ENCODE results near the gene BICDL1. TPM values are rescaled to one million over a fixed set of nuclear protein-coding genes. Genes with fewer than 3 reads are reported as not detected.

BICDL1 gene
- total RNA-seq, 1 donor from 2014 or later: 24.5 TPM

DNA sequence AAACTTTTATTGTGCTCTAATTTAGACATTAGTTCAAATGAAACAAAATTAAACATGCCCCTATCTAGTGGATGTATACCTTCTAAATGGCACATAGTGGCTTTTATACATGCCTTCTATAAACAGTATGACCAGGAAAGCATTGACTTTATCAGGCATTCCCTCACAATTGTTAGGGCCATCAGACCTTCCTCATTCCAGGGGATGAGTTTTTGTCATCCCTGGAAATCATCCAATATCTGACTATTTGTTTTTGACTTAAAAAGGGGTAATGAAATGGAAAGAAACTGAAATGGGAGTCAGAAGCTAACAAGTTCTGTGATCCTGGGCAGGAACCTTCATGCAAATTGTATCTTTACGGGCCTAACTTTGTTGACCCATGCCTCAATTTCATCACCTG, 58.0 kb downstream of the BICDL1 start:
- FAIRE-seq: no peak
- no peak for DNase-seq (ENCODE audit: low spot score in 2 of 2)

DNA sequence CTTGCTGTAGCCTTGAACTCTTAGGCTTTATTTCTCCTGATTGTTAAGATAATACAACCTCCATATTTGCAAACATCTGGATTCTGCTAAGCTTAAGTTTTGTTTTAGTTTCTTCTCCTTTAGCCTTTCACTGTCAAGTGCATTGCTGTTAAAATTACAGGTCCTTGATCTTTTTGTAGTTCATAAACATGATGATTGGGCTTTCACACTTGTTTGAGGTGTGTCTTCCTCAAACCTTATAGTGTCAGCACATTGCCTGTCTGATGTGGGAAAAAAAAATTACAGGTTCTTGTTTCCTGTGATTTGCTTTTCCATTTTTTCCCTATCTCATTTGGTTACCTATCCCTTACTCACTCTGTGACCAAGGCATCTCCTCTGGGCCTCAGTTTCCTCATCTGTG, 59.2 kb downstream of the BICDL1 start:
- DNase-seq (ENCODE audit: low spot score in 2 of 2) (no peak), FAIRE-seq (no peak)

DNA sequence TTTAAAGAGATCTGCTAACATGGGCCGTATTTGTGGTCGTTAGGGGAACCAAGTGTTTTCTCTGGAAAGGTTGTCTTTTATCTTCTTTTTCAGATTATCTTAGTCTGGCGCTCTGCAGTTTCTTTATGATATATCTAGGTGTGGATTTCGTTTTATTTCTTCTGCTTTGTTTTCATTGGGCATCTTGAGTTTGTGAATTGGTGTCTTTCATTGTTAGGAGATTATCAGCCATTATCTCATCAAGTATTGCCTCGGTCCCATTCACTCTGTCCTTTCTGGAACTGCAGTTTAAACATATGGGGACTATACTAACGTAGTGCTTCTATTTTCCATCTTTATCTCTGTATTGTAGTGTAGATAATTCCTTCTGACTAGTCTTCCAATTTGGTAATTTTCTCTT, 60.4 kb downstream of the BICDL1 start:
- no peak for FAIRE-seq
- no peak for DNase-seq (ENCODE audit: low spot score in 2 of 2)

DNA sequence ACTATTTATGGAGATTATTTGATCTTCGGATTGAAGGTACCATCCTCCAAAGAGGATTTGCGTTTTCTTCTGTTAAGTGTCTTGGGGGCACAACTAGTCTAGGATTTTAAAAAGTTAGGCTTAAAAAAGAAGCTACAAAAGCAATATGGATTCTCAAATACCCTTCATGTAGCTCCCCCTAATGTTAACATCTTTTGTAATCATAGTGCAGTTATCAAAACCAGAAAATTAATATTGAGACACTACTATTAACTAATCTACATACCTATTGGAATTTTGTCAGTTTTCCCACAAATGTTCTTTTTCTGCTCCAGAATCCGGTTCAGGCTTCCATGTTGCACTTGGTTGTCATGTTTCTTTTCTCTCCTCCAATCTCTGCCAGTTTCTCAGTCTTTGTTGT, 62.5 kb downstream of the BICDL1 start:
- FAIRE-seq: no peak
- no peak for DNase-seq (ENCODE audit: low spot score in 2 of 2)

DNA sequence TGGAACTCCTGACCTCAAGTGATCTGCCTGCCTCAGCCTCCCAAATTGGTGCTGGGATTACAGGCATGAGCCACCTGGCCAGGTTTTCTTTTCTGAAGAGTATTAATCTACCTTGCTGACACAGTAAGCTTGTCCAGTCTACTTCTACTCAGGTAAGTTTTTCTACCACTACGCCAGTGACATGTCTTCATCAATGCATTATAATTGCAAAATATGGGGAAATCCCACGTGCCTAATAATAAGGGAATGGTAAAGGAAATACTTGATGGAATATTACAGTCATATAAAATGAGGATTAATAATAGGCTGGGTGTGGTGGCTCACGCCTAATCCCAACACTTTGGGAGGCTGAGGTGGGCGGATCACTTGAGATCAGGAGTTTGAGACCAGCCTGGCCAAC, 65.3 kb downstream of the BICDL1 start:
- FAIRE-seq (no peak), DNase-seq (ENCODE audit: low spot score in 2 of 2) (no peak)

DNA sequence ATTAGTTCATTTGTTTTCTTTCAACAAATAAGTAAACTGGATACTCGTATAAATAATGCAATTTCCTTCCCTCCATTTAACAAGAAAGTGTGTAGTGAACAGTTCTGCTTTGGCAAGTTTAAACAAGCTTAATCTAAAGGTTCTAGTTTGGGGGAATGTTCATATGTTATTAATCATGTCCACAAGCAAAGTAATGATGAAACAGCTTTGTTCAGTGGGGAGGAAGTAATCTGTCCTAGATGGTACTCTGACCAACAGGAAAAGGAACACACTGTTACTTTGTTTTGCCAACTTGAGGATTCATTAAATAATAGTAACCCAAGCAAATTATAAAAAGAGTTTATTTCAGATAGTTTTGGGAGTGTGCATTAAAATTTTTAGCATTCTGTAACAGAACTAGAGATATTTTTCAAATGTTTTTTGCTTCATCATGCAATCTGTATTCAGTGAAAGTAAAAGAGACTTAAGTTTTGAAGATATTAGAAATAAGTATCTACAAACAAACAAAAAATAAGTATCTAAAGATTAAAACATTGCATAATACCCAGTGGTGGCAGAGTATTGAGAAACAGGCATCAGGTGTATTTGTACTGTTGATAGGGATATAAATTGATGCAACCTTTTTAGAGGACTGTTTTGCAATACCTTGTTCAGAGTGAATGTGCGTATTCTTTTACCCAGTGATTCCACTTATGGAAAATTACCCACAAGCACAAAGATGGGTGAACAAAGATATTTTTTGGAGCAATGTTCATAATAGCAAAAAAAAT, 66.4 kb downstream of the BICDL1 start:
- no peak for FAIRE-seq
- no peak for DNase-seq (ENCODE audit: low spot score in 2 of 2)

DNA sequence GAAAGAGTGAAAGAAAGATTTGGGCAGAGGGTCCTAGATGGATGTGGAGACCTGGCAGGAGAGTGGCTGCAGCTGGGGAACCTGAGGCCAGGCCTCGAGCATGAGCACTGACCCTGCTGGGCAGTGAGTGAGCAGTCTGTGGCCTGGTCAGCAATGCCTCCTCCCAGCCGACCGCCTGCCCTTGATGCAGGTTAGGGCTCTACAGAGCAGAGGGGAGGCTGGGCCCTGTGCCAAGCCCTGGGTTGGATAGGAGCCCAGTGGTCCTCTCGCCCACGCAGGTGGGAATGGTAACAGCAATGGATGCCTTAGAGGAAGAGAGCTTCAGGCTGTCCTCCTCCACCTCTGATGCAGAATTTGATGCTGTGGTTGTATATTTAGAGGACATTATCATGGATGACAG, 67.7 kb downstream of the BICDL1 start:
- FAIRE-seq (no peak), DNase-seq (ENCODE audit: low spot score in 2 of 2) (no peak)

DNA sequence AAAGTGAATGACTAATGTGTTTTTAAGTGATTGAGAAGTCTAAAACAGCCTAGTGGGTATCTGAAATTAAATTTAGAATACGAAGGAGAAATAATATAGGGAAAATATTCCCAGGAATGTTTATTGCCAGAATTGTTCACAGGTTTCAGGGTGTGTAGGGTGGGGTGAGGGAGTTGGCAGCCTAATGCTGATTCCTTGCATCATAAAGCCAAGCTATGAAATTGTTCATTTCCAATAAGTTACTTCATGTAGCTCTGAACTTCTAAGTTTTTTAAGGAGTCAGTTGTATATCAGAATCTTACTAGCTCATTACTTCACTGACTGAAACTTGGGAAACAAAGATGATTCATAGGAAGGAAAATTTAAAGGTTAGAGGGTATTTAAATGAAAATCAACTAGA, 71.2 kb downstream of the BICDL1 start:
- FAIRE-seq (no peak), DNase-seq (ENCODE audit: low spot score in 2 of 2) (no peak)

DNA sequence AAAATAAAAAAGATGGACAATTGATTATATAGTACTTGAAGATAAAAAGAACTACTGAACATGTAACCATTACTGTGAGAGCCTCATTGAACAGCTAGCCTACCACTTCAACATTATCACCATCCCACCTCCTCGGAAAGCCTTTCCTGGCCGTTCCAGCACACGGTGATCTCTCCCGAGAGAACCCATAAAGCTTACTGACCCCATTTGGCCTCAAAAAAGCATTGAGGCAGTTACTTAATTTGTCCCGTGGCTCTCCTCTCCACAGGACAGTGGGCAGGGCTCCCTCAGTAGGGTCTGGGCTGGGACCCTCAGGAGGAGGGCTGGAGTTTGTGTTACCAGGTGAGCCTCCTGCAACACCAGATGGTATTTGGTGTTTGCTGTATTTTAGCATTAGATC, 71.7 kb downstream of the BICDL1 start:
- FAIRE-seq: no peak
- no peak for DNase-seq (ENCODE audit: low spot score in 2 of 2)

DNA sequence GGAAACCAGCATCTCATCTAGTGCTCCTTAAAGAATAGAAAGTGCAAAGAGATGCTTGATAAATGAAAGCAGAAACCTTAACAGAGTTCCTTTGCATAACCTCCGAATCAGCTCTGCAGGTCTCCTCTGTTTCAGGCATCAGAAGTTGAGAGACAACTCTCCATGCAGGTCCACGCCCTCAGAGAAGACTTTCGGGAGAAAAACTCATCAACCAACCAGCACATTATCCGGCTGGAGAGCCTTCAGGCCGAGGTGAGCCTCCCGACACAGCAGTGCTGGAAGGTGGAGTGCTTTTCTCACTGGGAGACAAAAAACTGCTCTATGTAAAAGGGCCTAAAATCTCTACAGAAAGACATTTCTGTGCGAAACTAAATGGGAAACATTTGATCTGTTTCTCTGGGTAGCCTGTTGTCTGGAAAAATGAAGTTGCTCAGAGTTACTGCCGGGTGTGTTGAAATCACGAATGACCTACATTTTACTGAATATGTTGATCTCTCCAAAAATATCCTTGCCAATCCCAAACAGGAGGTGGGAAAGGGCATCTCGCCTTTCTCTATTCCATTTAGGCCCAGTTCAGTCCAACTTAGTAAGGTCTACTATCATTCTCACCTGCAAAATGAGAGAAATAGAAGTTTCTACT, 72.7 kb downstream of the BICDL1 start:
- DNase-seq (ENCODE audit: low spot score in 2 of 2) (no peak), FAIRE-seq (no peak)

DNA sequence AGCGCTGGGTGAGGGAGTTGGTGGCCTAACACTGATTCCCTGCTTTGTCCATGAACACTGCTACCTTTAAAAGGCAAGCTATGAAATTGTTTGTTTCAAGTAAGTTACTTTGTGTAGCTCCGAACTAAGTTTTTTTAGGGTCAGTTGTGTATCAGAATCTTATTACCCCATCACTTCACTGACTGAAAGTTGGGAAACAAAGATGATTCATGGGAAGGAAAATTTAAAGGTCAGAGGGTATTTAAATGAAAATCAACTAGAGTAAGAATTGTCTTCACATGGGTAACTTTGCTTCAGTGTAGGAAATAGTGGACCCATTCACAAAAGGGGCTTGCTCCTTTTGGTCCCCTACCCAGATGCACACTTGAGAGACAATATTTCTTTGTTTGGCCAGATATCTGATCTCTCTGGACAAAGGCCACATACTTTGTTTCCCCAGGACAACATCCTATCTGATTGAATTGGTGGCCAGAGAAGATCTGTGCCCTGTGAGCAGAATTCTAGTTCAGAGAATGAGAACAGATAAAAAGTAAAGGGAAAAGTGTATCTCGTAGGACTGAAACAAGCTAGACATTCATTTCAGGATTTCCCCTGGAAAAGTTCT, 74.0 kb downstream of the BICDL1 start:
- DNase-seq (ENCODE audit: low spot score in 2 of 2) (no peak), FAIRE-seq (no peak)

DNA sequence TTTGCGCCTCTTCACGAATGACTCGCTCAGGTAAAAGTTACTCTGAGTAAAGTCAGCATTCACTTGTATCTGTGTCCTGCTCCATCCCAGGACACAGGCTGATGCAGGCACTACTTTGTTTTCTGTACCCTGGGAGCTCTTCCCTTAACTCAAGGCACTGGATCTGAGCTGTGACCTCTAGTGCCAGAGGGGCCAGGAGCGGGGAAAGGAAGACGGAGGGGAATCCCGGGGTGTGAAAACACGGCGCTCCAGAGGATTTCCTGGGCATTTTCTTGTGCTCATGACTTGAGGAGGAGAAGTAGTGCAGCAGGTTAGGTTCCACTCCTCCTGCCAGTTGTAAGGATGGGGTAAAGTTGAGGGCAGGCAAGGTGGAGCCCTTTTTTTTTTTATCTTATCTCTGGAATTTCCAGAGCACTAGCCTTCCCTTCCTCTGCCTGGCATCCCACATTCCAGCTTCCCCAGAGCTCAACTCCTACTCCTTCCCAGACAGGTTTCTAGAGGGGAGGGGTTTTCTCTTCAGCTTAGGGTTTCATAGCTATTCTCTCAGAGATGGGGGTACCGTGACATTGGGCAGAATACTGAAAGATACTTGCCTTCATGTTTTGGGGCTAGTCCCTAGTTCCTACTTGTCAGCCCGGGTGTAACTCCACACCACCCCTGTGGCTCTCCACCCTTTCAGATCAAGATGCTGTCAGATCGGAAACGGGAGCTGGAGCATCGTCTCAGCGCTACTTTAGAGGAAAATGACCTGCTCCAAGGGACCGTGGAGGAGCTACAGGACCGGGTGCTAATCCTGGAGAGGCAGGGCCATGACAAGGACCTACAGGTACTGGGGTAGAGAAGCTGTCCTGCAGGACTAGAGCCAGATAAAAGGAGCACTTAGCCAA, 75.3 kb downstream of the BICDL1 start:
- FAIRE-seq: no peak
- no peak for DNase-seq (ENCODE audit: low spot score in 2 of 2)

DNA sequence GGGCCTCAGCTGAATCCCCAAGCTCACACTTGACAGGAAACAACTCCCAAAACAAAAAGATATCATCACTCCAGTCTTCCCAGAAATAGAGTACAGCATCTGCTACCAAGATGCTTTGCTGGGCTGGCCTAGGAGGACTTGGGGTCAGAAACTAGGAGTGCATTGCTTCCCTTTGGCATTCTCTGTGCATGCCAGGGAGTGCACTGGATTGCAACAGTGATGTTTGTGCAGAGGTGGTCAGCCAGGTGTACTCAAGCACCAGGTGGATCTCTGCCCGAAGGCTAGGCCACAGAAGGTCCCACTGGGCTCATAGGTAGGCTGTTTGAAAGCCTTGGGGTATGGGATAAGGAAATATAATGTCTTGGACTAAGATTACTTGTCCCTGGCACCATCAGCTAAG, 76.4 kb downstream of the BICDL1 start:
- FAIRE-seq (no peak), DNase-seq (ENCODE audit: low spot score in 2 of 2) (no peak)

DNA sequence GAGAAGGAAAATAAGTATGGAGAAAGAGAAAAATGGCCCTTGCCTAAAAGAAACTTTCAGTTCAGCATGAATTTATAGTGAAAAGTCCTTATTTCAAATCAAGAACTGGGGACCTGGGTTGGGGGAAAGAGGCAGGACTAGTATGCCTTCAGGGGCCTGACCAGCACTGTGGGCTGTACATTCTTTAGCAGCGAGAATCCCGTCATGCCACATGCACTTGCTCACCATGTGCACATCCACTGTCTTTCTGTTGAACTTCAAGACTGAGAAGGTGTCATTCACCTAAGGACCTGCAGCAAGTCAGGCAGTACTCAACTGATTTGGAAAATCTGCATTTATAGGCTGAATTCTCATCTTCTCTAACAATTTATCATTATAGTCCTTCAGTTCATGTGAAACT, 77.3 kb downstream of the BICDL1 start:
- no peak for FAIRE-seq
- no peak for DNase-seq (ENCODE audit: low spot score in 2 of 2)

DNA sequence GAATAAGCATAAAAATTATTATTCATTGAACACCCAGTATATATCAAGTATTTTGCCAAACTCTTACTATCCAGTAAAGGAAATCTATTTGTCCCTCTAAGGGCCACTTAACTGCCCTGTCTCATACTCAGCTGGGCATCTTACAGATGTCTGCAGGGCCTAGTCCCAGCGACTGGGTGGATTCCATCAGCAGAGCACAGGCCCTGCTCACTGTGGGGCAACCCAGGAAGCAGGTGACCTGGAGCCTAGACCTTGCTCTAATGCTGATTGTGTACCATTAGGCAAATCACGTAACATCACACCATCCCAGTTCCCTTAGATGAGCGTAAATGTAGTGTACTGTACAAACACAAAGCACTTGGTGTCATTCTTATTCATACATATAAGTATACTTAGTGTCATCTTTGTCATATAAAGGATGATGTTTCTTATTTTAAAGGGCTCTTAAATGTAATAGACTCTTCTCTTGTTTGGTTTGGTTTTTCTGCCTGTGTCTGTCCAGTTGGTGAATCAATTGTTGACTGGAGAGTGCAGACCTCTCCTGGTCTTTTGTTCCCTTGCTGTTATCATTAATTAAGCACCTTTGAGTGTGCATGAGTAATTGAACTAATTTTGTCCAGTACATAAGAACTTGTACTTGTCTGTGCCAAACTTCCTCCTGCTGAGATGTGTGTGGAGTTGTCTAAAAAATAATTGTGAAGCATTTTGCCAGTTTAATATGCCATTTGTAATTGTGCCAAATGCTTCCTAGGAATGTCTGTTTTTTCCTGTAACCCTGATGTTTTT, 78.2 kb downstream of the BICDL1 start:
- no peak for FAIRE-seq
- no peak for DNase-seq (ENCODE audit: low spot score in 2 of 2)

DNA sequence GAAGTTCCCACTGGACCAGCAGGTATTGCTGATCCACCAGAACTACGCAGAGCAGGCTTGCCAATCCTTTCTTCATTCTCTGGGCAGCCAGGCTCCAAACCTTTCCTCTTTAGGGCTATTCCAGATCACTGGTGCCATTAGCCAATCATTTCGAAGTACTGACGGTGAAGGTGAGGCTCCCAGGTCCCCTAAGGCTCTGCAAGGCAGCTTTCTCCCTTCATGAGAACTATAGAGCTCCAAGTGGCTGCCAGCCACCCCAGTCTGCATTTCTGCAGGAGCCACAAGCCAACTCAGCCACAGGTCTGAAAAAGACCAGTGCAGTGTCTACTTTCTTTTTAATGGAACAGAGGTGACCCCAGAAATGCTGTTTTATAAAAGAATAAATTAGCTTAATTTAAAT, 78.9 kb downstream of the BICDL1 start:
- FAIRE-seq (no peak), DNase-seq (ENCODE audit: low spot score in 2 of 2) (no peak)

DNA sequence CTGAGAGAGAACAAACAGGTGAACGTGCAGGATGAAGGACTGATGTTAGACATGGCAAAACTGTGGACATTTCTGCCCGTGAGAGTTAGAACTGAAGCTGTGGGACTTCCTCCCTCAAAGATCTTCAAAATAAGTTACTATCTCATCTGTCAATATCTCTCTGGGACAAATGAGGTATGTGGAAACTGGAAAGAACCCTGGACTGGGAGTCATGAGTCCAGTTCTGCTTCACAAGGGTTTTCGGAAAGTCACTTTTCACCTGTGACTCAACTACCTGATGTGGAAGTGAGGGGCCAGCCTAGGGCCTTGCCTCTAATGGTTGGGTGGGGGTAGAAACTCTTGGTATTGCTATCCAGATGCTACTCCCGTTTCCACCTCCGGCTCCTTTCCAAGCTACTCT, 80.2 kb downstream of the BICDL1 start:
- no peak for FAIRE-seq
- no peak for DNase-seq (ENCODE audit: low spot score in 2 of 2)

DNA sequence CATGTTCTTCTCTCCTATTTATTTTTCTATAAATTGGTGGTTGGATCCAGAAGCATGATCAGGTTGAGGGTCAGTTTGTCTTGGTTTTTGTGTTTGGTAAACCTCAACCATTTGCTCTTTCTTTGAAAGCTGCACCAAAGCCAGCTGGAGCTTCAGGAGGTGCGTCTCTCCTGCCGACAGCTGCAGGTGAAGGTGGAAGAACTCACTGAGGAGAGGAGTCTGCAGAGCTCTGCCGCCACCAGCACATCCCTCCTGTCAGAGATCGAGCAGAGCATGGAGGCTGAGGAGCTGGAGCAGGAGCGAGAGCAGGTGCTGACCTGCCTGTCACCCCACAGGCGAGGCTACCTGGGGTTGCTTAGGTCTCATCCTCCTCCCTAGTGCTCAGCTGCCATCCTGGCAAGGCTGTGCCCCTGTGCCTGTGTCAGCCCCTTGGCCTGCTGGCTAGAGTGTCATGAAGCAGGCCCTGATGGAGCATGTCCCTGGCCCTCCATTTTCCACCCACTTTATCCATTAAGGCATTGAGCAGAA, 82.5 kb downstream of the BICDL1 start:
- DNase-seq (ENCODE audit: low spot score in 2 of 2) (no peak), FAIRE-seq (no peak)

DNA sequence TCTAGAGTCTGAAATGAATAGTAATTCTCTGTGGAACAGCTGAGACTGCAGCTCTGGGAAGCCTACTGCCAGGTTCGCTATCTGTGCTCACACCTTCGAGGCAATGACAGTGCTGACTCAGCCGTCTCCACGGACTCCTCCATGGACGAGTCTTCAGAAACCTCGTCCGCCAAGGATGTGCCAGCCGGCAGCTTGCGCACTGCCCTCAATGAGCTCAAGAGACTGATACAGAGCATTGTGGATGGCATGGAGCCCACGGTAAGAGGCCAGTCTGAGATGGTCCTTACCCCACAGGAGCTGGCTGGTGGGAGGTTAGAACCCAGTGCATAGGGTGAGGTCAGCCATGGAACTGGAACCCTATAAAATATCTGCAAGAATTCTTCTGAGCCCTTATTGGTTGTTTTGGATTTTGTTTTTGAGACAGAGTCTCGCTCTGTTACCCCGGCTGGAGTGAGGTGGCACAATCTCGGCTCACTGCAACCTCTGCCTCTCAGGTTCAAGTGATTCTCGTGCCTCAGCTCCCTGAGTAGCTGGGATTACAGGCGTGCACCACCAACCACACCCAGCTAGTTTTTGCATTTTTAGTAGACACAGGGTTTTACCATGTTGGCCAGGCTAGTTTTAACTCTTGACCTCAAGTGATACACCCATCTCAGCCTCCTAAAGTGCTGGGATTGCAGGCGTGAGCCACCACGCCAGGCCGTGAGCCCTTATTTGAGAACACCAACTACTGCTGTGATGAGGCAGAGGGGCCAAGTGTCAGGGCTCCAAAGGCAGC, 83.6 kb downstream of the BICDL1 start:
- no peak for FAIRE-seq

More for the DNA sequence above, 83.6 kb downstream of the BICDL1 start:
- no peak for DNase-seq (ENCODE audit: low spot score in 2 of 2)

All from frontal cortex (tissue), 4 donors.